Peyer's patch (tissue), 4 donors: ENCODE results near the gene RAB3A.

Experiments used
- POLR2A ChIP-seq, 2 donors: fragments of 450-650 bp; IDR thresholded peaks; one replicate each; pipeline ENCODE4 v1.5.1; 2017; ENCODE audit warnings: antibody characterized with exemption in 2 of 2, mild to moderate bottlenecking in 2 of 2, moderate library complexity in 2 of 2
- TF ChIP-seq, protein P1 (sequence below), 6 experiments: fragments of 450-650 bp in 4 of 6; fragments of 200-600 bp in 2 of 6; sonication (generic) in 1 of 6; IDR thresholded peaks; one replicate each; pipeline ENCODE4 v1.5.1; 2017 to 2019; ENCODE audit warnings: antibody characterized with exemption in 6 of 6, mild to moderate bottlenecking in 3 of 6, moderate library complexity in 1 of 6

DNA sequence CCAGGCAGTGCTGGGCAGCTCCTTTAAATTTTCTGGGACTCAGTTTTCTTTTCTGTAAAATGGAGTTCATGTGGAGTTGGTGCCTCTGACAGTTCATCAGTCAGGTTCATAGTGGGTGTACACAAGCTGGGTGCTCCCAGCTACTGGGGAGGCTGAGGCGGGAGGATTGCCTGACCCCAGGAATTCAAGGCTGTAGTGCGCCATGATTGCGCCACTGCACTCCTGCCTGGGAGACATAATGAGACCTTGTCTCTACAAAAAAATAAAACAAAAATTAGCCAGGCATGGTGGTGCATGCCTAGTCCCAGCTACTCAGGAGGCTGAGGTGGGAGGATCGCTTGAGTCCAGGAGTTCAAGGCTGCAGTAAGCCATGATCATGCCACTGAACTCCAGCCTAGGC is 49.3 kb upstream of the RAB3A start:
- TF ChIP-seq, protein P1, sequence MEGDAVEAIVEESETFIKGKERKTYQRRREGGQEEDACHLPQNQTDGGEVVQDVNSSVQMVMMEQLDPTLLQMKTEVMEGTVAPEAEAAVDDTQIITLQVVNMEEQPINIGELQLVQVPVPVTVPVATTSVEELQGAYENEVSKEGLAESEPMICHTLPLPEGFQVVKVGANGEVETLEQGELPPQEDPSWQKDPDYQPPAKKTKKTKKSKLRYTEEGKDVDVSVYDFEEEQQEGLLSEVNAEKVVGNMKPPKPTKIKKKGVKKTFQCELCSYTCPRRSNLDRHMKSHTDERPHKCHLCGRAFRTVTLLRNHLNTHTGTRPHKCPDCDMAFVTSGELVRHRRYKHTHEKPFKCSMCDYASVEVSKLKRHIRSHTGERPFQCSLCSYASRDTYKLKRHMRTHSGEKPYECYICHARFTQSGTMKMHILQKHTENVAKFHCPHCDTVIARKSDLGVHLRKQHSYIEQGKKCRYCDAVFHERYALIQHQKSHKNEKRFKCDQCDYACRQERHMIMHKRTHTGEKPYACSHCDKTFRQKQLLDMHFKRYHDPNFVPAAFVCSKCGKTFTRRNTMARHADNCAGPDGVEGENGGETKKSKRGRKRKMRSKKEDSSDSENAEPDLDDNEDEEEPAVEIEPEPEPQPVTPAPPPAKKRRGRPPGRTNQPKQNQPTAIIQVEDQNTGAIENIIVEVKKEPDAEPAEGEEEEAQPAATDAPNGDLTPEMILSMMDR (IDR thresholded peaks at IDR 0.05) = no peak
- TF ChIP-seq POLR2A (IDR thresholded peaks at IDR 0.05) = no peak
